Endodermal cell (in vitro differentiated cells): ENCODE data around the gene CCDC27. TPM values are rescaled to one million over a fixed set of nuclear protein-coding genes. Genes with fewer than 3 reads are reported as not detected.
A peak's percentile ranks its signal among the peaks of the same experiment; 100 is the strongest.

Experiments used
- DNase-seq: peaks from one replicate; pipeline ENCODE4 v3.0.0-alpha.2; 2017
- H3K27ac ChIP-seq: 2 replicates; pipeline ENCODE4 v1.5.1; 2013; ENCODE audit warnings: mild to moderate bottlenecking, low read depth, low read length, moderate library complexity
- H3K27me3 ChIP-seq: 2 replicates; pipeline ENCODE4 v1.6.1; 2013; ENCODE audit warnings: mild to moderate bottlenecking, low read length, moderate library complexity; ENCODE audit not compliant: insufficient read depth, control insufficient read depth, poor library complexity, severe bottlenecking
- H3K36me3 ChIP-seq: 2 replicates; pipeline ENCODE4 v1.7.0; 2013; ENCODE audit warnings: mild to moderate bottlenecking, low read length, moderate library complexity; ENCODE audit not compliant: control insufficient read depth, insufficient read depth
- H3K4me1 ChIP-seq: one replicate; pipeline ENCODE4 v1.7.0; 2013; ENCODE audit warnings: low read length; ENCODE audit not compliant: control insufficient read depth, insufficient read depth
- H3K4me3 ChIP-seq: 2 replicates; pipeline ENCODE4 v1.5.1; 2013; ENCODE audit warnings: mild to moderate bottlenecking, low read length, moderate library complexity
- H3K9ac ChIP-seq: 2 replicates; pipeline ENCODE4 v1.6.1; 2013; ENCODE audit warnings: mild to moderate bottlenecking, low read length, moderate library complexity; ENCODE audit not compliant: poor library complexity, severe bottlenecking; ENCODE audit errors: extremely low read depth
- H3K9me3 ChIP-seq: 2 replicates; pipeline ENCODE4 v1.6.1; 2013; ENCODE audit warnings: mild to moderate bottlenecking, low read length, moderate library complexity; ENCODE audit not compliant: control insufficient read depth
- H3K27ac Mint-ChIP-seq: 2 replicates; pipeline ENCODE4 v1.8.0; 2020; ENCODE audit warnings: mixed read lengths
- H3K27me3 Mint-ChIP-seq: 2 replicates; pipeline ENCODE4 v1.8.0; 2021; ENCODE audit warnings: mild to moderate bottlenecking, mixed read lengths; ENCODE audit not compliant: insufficient read depth
- H3K36me3 Mint-ChIP-seq: 2 replicates; pipeline ENCODE4 v1.8.0; 2020; ENCODE audit warnings: low read depth, mixed read lengths
- H3K4me1 Mint-ChIP-seq: 2 replicates; pipeline ENCODE4 v1.8.0; 2020; ENCODE audit warnings: mixed read lengths
- H3K4me3 Mint-ChIP-seq: 2 replicates; pipeline ENCODE4 v1.8.0; 2020; ENCODE audit warnings: mild to moderate bottlenecking, moderate library complexity, mixed read lengths
- H3K9me3 Mint-ChIP-seq: 2 replicates; pipeline ENCODE4 v1.8.0; 2020; ENCODE audit warnings: mild to moderate bottlenecking, mixed read lengths
- WGBS, 2 experiments: methylation state at CpG; one replicate each; pipeline versions ENCODE4 v1.1.5 to v1.1.7; 2013; ENCODE audit warnings: missing lambda C conversion rate in 2 of 2, mixed read lengths in 1 of 2; ENCODE audit not compliant: insufficient coverage in 1 of 2, insufficient read length in 1 of 2; 5-methylcytosine and 5-hydroxymethylcytosine counted together
- total RNA-seq, 2 donors: library from RNA; stranded (reverse); fragmentation: NEBNext Ultra II Directional in 1 of 2; extraction: Animal tissue kit (Norgen Biotek cat#: 25700) in 1 of 2; gene quantifications; 2 replicates in 1 of 2; 3 replicates in 1 of 2; pipeline ENCODE4 v1.2.1, GENCODE V29; 2021
- TF ChIP-seq, protein P1 (sequence below): fragments of 200-600 bp; sonication (generic); conservative IDR thresholded peaks from 2 replicates; pipeline ENCODE4 v1.5.0; 2021; ENCODE audit warnings: antibody characterized with exemption, mild to moderate bottlenecking

The CCDC27 gene
- total RNA-seq, 2 donors from 2014 or later, result not detected

GRCh38 chr1:3821004-3821403 is 68.8 kb downstream of the CCDC27 start:
- Mint-ChIP-seq H3K9me3 (no peaks in the 10 kb centered on the region), H3K27me3 (no peaks in the 10 kb centered on the region), H3K4me3 (no peak overlapping the region), H3K4me1 (no peaks in the 10 kb centered on the region), H3K36me3 (peaks cover 58% of the 10 kb centered on the region), H3K27ac (no peak overlapping the region)
- Histone ChIP-seq H3K4me3 (no peak overlapping the region), H3K9me3 (no peaks in the 10 kb centered on the region), H3K9ac (no peak overlapping the region), H3K27me3 (no peaks in the 10 kb centered on the region), H3K36me3 (peaks cover 36% of the 10 kb centered on the region), H3K27ac (peak overlapping the region; percentile 76), H3K4me1 (no peaks in the 10 kb centered on the region)
- DNase-seq, result no peak
- WGBS, 2 experiments, result 92 to 95% methylated on average over 6 of the region's 6 CpGs
- TF ChIP-seq, protein P1, sequence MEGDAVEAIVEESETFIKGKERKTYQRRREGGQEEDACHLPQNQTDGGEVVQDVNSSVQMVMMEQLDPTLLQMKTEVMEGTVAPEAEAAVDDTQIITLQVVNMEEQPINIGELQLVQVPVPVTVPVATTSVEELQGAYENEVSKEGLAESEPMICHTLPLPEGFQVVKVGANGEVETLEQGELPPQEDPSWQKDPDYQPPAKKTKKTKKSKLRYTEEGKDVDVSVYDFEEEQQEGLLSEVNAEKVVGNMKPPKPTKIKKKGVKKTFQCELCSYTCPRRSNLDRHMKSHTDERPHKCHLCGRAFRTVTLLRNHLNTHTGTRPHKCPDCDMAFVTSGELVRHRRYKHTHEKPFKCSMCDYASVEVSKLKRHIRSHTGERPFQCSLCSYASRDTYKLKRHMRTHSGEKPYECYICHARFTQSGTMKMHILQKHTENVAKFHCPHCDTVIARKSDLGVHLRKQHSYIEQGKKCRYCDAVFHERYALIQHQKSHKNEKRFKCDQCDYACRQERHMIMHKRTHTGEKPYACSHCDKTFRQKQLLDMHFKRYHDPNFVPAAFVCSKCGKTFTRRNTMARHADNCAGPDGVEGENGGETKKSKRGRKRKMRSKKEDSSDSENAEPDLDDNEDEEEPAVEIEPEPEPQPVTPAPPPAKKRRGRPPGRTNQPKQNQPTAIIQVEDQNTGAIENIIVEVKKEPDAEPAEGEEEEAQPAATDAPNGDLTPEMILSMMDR, result no peak

Other genes starting within 250 kb of the CCDC27 start
- 100 to 1,000 TPM in 1 of 2 donors, 10 to 100 TPM in 1; 83.0 to 103 TPM for gene MEGF6, start 140.9 kb upstream of the CCDC27 start, total RNA-seq
- 10 to 100 TPM; 50.4 to 56.4 TPM for gene TPRG1L, start 127.4 kb upstream of the CCDC27 start, total RNA-seq
- gene WRAP73, start 102.3 kb upstream of the CCDC27 start, total RNA-seq, result 10 to 100 TPM; 29.8 to 32.5 TPM
- 1 to 10 TPM; 3.4 to 3.5 TPM for gene TP73, start 99.9 kb upstream of the CCDC27 start, total RNA-seq
- gene SMIM1, start 20.3 kb downstream of the CCDC27 start, total RNA-seq, result 10 to 100 TPM; 11.1 to 15.0 TPM
- 10 to 100 TPM; 49.9 to 59.7 TPM for gene LRRC47, start 44.0 kb downstream of the CCDC27 start, total RNA-seq
- 10 to 100 TPM; 34.2 to 47.5 TPM for gene CEP104, start 104.8 kb downstream of the CCDC27 start, total RNA-seq
- gene DFFB, start 105.0 kb downstream of the CCDC27 start, total RNA-seq, result 1 to 10 TPM; 7.2 to 7.6 TPM
- gene C1orf174, start 147.8 kb downstream of the CCDC27 start, total RNA-seq, result 10 to 100 TPM; 28.4 to 38.4 TPM